HS-5 (cell line): ENCODE measurements around the gene LHX2.
A peak's percentile ranks its signal among the peaks of the same experiment; 100 is the strongest.

Experiments
- DNase-seq: peaks from one replicate; pipeline ENCODE4 v3.0.0-alpha.2; 2012; ENCODE audit warnings: low read depth

The LHX2 gene

GRCh38 chr9:124060844-124061605 is 49.5 kb downstream of the LHX2 start:
- no peak for DNase-seq

GRCh38 chr9:124062172-124062571 is 50.6 kb downstream of the LHX2 start:
- DNase-seq, result no peak

GRCh38 chr9:124066783-124067577 is 55.4 kb downstream of the LHX2 start:
- no peak for DNase-seq

- no peak for DNase-seq
These were observed 56.7 kb downstream of the LHX2 start for GRCh38 chr9:124068251-124068650.

- no peak for DNase-seq
These were observed 63.2 kb downstream of the LHX2 start for GRCh38 chr9:124074746-124075145.

- no peak for DNase-seq
These were observed 64.2 kb downstream of the LHX2 start for GRCh38 chr9:124075761-124076160.

GRCh38 chr9:124077915-124078572 is 66.5 kb downstream of the LHX2 start:
- DNase-seq, result no peak

- peak; percentile 76 for DNase-seq
These were observed 67.1 kb downstream of the LHX2 start for GRCh38 chr9:124078641-124079040.

GRCh38 chr9:124079176-124079925 is 67.8 kb downstream of the LHX2 start:
- peak; percentile 88 for DNase-seq

GRCh38 chr9:124082622-124083021 is 71.1 kb downstream of the LHX2 start:
- no peak for DNase-seq
